Keratinocyte (primary cell): Measurements from ENCODE around the gene STXBP1. TPM values are rescaled to one million over a fixed set of nuclear protein-coding genes. Genes with fewer than 3 reads are reported as not detected.

Source experiments
- DNase-seq: peaks from one replicate; pipeline ENCODE4 v3.0.0-alpha.2; 2011; ENCODE audit warnings: low read depth, missing footprints, low spot score
- FAIRE-seq: peaks from 2 replicates; lab custom pipeline; 2011; peaks lifted over from hg19 to GRCh38; lab: Jason Lieb, UNC
- H2AFZ ChIP-seq: 2 replicates; pipeline ENCODE4 v1.6.0; 2012; ENCODE audit warnings: low read length, control low read depth, inconsistent platforms; ENCODE audit not compliant: control insufficient read depth
- H3K27ac ChIP-seq: 2 replicates; pipeline ENCODE4 v1.5.1; 2011; ENCODE audit warnings: low read length; ENCODE audit not compliant: control insufficient read depth, insufficient read depth
- H3K27me3 ChIP-seq: 3 replicates; pipeline ENCODE4 v1.6.0; 2011; ENCODE audit warnings: low read length; ENCODE audit not compliant: control insufficient read depth, insufficient read depth; ENCODE audit errors: extremely low read depth
- H3K36me3 ChIP-seq, 2 experiments: 2 replicates in 1 of 2; 3 replicates in 1 of 2; pipeline ENCODE4 v1.5.1; 2011; ENCODE audit warnings: low read length in 2 of 2, mild to moderate bottlenecking in 1 of 2; ENCODE audit not compliant: control insufficient read depth in 2 of 2, insufficient read depth in 2 of 2; ENCODE audit errors: extremely low read depth in 1 of 2
- H3K4me1 ChIP-seq: 3 replicates; pipeline ENCODE4 v1.5.1; 2011; ENCODE audit warnings: low read length; ENCODE audit not compliant: control insufficient read depth, insufficient read depth; ENCODE audit errors: extremely low read depth
- H3K4me2 ChIP-seq: 3 replicates; pipeline ENCODE4 v1.6.0; 2011; ENCODE audit warnings: low read depth, low read length; ENCODE audit not compliant: control insufficient read depth, insufficient read depth; ENCODE audit errors: extremely low read depth
- H3K4me3 ChIP-seq, 3 experiments: fragments of 200-600 bp in 1 of 3; sonication (generic) in 1 of 3; 2 replicates in 2 of 3; 3 replicates in 1 of 3; pipeline ENCODE4 v1.5.1; 2011 to 2016; ENCODE audit warnings: low read length in 3 of 3, mild to moderate bottlenecking in 3 of 3, control low read depth in 2 of 3, inconsistent platforms in 1 of 3, low read depth in 1 of 3, mixed read lengths in 1 of 3, mixed run types in 1 of 3, moderate library complexity in 1 of 3; ENCODE audit not compliant: control insufficient read depth in 2 of 3, insufficient read depth in 2 of 3; ENCODE audit errors: extremely low read depth in 1 of 3
- H3K79me2 ChIP-seq: 2 replicates; pipeline ENCODE4 v1.6.0; 2012; ENCODE audit warnings: low read length; ENCODE audit not compliant: control insufficient read depth, insufficient read depth
- H3K9ac ChIP-seq: 3 replicates; pipeline ENCODE4 v1.6.0; 2011; ENCODE audit warnings: low read length; ENCODE audit not compliant: control insufficient read depth, insufficient read depth; ENCODE audit errors: extremely low read depth
- H3K9me1 ChIP-seq: 3 replicates; pipeline ENCODE4 v1.6.0; 2011; ENCODE audit warnings: low read length; ENCODE audit not compliant: control insufficient read depth, insufficient read depth; ENCODE audit errors: extremely low read depth
- H3K9me3 ChIP-seq: 2 replicates; pipeline ENCODE4 v1.5.1; 2012; ENCODE audit warnings: low read depth, low read length; ENCODE audit not compliant: control insufficient read depth
- H4K20me1 ChIP-seq: 3 replicates; pipeline ENCODE4 v1.6.0; 2011; ENCODE audit warnings: low read length; ENCODE audit not compliant: control insufficient read depth, insufficient read depth; ENCODE audit errors: extremely low read depth
- EZH2 ChIP-seq: IDR thresholded peaks from one replicate; pipeline ENCODE4 v1.6.1; 2012; ENCODE audit warnings: inconsistent platforms, mild to moderate bottlenecking, low read length, moderate library complexity
- dilution Hi-C: fragments of 300-500 bp; cut with MboI; formaldehyde crosslinking; loops from one replicate; pipeline ENCODE4 v1.7.0; 2020; ENCODE audit warnings: low sequenced_read_pairs; ENCODE audit not compliant: extremely low pct_ligation_motif_present
- polyA plus RNA-seq, 5 experiments: library from polyadenylated mRNA; depleted of rRNA in 3 of 5; stranded (reverse) in 3 of 5; stranded (forward) in 1 of 5; unstranded in 1 of 5; fragments of >200 nt; gene quantifications; 1 replicate in 1 of 5; 2 replicates in 3 of 5; 3 replicates in 1 of 5; pipeline versions ENCODE4 v1.2.1 to v1.2.3, GENCODE V29; 2011 to 2012; ENCODE audit warnings: missing spikeins in 2 of 5, low read depth in 1 of 5, low replicate concordance in 1 of 5
- TF ChIP-seq, protein P1 (sequence below), 3 experiments: IDR thresholded peaks in 1 of 3; conservative IDR thresholded peaks in 1 of 3; optimal IDR thresholded peaks in 1 of 3; 2 replicates in 2 of 3; 3 replicates in 1 of 3; pipeline versions ENCODE3 to v1.5.1; 2011; ENCODE audit warnings: low read length in 3 of 3, mild to moderate bottlenecking in 3 of 3, moderate library complexity in 2 of 3, control low read depth in 1 of 3, inconsistent platforms in 1 of 3; ENCODE audit not compliant: insufficient read depth in 2 of 3; ENCODE audit errors: extremely low read depth in 1 of 3

The STXBP1 gene
- polyA plus RNA-seq, 1 donor (not counting 4 experiments of a cell fraction or from before 2014, with no cell fraction given), result 17.1 TPM

DNA sequence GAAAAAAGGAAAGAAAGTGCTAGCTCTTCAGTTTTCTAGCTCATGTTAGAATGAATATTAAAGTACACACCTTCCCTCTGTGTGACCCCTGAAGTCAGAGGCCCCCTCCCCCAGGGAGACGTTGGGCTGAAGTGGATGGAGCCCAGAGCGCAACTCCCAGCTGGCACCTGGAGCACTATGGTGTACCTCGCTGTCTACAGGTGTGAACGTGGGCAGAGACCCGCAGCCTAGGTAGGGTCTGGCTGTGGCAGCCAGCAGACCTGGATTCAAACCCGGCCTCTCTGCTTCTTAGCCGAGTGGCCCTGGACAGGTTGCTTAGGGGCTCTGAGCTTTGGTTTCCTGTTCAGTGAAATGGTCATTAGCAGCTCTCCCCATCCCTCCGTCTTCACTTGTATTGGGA is 116.7 kb downstream of the STXBP1 start:
- no peak overlapping the region for H3K4me2 ChIP-seq
- H3K9me3 ChIP-seq, result no peaks in the 10 kb centered on the region
- H2AFZ ChIP-seq, result no peak overlapping the region
- no peaks in the 10 kb centered on the region for H3K9me1 ChIP-seq
- peaks cover 0 to 3% of the 10 kb centered on the region in 2 experiments for H3K36me3 ChIP-seq
- H3K4me3 ChIP-seq, result no peak overlapping the region
- DNase-seq, result no peak
- H4K20me1 ChIP-seq, result no peaks in the 10 kb centered on the region
- TF ChIP-seq, protein P1, sequence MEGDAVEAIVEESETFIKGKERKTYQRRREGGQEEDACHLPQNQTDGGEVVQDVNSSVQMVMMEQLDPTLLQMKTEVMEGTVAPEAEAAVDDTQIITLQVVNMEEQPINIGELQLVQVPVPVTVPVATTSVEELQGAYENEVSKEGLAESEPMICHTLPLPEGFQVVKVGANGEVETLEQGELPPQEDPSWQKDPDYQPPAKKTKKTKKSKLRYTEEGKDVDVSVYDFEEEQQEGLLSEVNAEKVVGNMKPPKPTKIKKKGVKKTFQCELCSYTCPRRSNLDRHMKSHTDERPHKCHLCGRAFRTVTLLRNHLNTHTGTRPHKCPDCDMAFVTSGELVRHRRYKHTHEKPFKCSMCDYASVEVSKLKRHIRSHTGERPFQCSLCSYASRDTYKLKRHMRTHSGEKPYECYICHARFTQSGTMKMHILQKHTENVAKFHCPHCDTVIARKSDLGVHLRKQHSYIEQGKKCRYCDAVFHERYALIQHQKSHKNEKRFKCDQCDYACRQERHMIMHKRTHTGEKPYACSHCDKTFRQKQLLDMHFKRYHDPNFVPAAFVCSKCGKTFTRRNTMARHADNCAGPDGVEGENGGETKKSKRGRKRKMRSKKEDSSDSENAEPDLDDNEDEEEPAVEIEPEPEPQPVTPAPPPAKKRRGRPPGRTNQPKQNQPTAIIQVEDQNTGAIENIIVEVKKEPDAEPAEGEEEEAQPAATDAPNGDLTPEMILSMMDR (optimal IDR thresholded peaks at IDR 0.05 in 1 of 3, IDR thresholded peaks at IDR 0.05 in 1 of 3, conservative IDR thresholded peaks at IDR 0.05 in 1 of 3; ENCODE audit: extremely low read depth in 1 of 3, insufficient read depth in 2 of 3, low read length in 3 of 3), result no peak
- TF ChIP-seq EZH2, result no peak
- H3K79me2 ChIP-seq, result no peaks in the 10 kb centered on the region
- no peaks in the 10 kb centered on the region for H3K4me1 ChIP-seq
- no peaks in the 10 kb centered on the region for H3K27me3 ChIP-seq
- H3K9ac ChIP-seq, result no peak overlapping the region
- FAIRE-seq, result no peak
- dilution Hi-C loops, result no loop called here
- H3K27ac ChIP-seq, result no peak overlapping the region

DNA sequence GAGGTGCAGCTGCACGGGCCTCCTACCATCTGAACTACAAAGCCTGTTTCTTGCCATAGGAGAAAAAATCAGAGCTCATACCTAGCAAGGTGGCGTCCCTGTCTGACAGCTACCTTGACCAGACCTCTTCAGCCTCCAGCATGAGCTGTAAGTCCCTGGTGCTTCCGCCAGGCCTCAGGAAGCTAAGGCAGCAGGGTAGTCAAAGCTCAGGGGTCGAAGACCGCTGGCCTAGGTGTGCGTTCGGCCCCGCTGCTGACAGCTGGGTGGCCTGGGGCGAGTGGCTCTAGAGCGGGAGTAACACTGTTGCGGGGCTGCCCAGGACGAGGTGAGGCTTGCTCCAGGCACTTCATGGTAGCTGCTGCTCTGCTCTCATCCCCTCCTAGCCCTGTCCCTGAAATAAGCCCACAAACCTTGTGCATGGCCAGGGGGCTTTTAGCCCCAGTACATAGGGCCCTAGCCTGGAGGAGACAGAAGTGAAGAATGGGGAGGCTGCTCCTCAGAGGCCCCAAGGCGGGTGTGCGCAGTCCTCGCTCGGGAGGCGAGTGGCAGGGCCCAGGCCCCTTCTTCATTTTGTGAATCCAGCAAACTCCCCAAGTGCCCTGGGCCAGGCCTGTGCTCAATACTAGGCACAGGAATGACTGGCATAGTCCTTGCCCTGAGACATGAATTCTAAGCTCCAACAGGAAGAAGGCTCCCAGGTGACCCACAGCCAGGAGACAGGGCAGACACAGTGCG is 117.6 kb downstream of the STXBP1 start:
- FAIRE-seq, result no peak
- H3K9me1 ChIP-seq, result no peaks in the 10 kb centered on the region
- dilution Hi-C loops, result no loop called here

More for the DNA sequence above, 117.6 kb downstream of the STXBP1 start:
- no peak for DNase-seq
- H3K4me2 ChIP-seq, result no peak overlapping the region
- H4K20me1 ChIP-seq, result no peaks in the 10 kb centered on the region
- no peaks in the 10 kb centered on the region for H3K9me3 ChIP-seq
- no peaks in the 10 kb centered on the region for H3K27me3 ChIP-seq
- no peak overlapping the region for H2AFZ ChIP-seq
- H3K27ac ChIP-seq, result no peak overlapping the region
- no peak overlapping the region for H3K9ac ChIP-seq
- H3K4me1 ChIP-seq, result peaks cover 7% of the 10 kb centered on the region
- H3K79me2 ChIP-seq, result no peaks in the 10 kb centered on the region
- no peak for TF ChIP-seq EZH2
- TF ChIP-seq, protein P1 (optimal IDR thresholded peaks at IDR 0.05 in 1 of 3, IDR thresholded peaks at IDR 0.05 in 1 of 3, conservative IDR thresholded peaks at IDR 0.05 in 1 of 3; ENCODE audit: extremely low read depth in 1 of 3, insufficient read depth in 2 of 3, low read length in 3 of 3), result no peak
- no peak overlapping the region for H3K4me3 ChIP-seq
- H3K36me3 ChIP-seq, result peaks cover 0 to 3% of the 10 kb centered on the region in 2 experiments
